ENCODE measurements around the gene ACACB.

ACACB gene

DNA sequence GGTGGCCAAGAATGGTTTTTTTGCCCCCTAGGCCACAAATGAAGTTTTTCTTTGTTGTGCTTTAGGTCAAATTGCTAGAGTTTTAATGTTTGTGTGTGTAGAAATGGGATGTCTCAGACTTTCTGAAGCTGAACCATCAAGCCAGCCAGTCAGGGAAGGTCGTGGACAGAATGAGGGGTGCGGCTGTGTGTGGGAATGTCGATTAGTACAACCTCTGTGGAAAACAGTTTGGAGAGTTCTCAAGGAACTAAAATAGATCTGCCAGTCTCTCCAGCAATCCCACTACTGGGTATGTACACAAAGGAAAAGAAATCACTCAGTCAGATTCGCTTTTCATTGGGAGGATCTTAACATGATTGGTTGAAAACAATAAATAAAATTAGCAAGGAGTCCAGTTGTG, 44.5 kb downstream of the ACACB start:
- no peak for DNase-seq
- no peaks in the 10 kb centered on the region for H3K27me3 ChIP-seq
- TF ChIP-seq CTCF (IDR thresholded peaks at IDR 0.05; ENCODE audit: low read depth, low read length), result no peak
- H3K9me3 ChIP-seq, result no peaks in the 10 kb centered on the region
- no peaks in the 10 kb centered on the region for H3K36me3 ChIP-seq
- H3K4me1 ChIP-seq, result no peaks in the 10 kb centered on the region
- no peak overlapping the region for H3K4me3 ChIP-seq (ENCODE audit: low read depth, low read length)

DNA sequence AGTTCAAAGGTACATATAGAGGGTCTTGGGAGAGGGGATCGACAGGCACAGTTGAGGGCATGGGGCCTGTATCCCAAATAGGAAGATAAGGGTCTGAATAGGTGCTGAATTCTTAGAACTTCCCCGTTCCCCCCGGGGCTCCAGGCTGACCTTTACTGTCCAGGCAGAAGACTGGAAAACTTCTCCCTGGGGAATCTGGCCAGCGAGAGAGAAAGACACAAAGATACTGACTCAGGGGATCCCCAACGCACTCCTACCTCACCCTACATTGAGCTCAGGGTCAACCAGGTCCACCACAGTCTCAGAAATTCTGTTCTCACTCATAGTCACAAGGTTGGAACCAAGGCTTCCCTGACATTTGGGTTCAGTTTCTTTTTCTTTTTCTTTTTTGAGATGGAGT, 46.2 kb downstream of the ACACB start:
- no peaks in the 10 kb centered on the region for H3K36me3 ChIP-seq
- no peaks in the 10 kb centered on the region for H3K4me1 ChIP-seq
- no peak for TF ChIP-seq CTCF (IDR thresholded peaks at IDR 0.05; ENCODE audit: low read depth, low read length)
- H3K4me3 ChIP-seq (ENCODE audit: low read depth, low read length), result no peak overlapping the region
- no peaks in the 10 kb centered on the region for H3K9me3 ChIP-seq
- no peaks in the 10 kb centered on the region for H3K27me3 ChIP-seq
- DNase-seq, result no peak

DNA sequence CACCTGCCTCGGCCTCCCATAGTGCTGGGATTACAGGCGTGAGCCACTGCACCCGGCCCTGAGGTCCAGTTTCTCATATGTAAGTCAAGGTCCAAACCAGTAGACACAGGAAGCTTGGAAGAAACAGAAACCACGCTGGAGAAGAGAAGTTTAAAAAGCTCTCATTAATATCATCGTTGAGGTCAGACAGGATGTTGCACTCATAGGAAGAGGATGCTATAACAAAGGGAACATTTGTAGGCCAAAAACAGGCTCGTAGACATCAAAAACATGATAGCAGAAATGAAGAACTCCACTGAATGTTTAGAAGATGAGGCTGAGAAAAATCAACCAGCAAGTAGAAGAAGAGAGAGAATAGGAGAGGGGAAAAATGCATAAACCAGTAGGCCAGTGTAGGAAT, 46.8 kb downstream of the ACACB start:
- Histone ChIP-seq H3K4me3 (ENCODE audit: low read depth, low read length) (no peak overlapping the region), H3K4me1 (no peaks in the 10 kb centered on the region), H3K36me3 (no peaks in the 10 kb centered on the region), H3K9me3 (no peaks in the 10 kb centered on the region), H3K27me3 (no peaks in the 10 kb centered on the region)
- TF ChIP-seq CTCF (IDR thresholded peaks at IDR 0.05; ENCODE audit: low read depth, low read length), result no peak
- no peak for DNase-seq

- TF ChIP-seq CTCF (IDR thresholded peaks at IDR 0.05; ENCODE audit: low read depth, low read length), result no peak
- Histone ChIP-seq H3K27me3 (no peaks in the 10 kb centered on the region), H3K4me3 (ENCODE audit: low read depth, low read length) (no peak overlapping the region), H3K9me3 (no peaks in the 10 kb centered on the region), H3K4me1 (no peaks in the 10 kb centered on the region), H3K36me3 (no peaks in the 10 kb centered on the region)
- DNase-seq, result no peak
Measured at GRCh38 chr12:109165599-109165998, 49.2 kb downstream of the ACACB start.

DNA sequence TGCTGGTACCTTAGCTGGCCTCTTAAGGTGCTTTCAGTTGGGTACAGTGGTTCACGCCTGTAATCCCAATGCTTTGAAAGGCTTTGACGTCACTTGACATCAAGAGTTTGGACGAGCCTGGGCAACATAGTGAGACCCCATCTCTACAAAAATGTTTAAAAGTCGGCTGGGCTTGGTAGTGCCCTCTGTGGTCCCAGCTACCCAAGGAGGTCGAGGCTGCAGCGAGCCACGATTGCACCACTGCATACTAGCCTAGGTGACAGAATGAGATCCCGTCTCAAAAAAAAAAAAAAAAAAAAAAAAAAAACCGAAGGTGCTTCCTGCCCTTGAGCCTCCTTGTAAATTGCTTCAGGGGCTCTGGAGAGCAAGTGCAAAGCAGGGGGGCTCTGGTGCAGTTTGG, 50.0 kb downstream of the ACACB start:
- Histone ChIP-seq H3K36me3 (no peaks in the 10 kb centered on the region), H3K4me3 (ENCODE audit: low read depth, low read length) (no peak overlapping the region), H3K9me3 (no peaks in the 10 kb centered on the region), H3K27me3 (no peaks in the 10 kb centered on the region), H3K4me1 (no peaks in the 10 kb centered on the region)
- no peak for DNase-seq
- TF ChIP-seq CTCF (IDR thresholded peaks at IDR 0.05; ENCODE audit: low read depth, low read length), result no peak

DNA sequence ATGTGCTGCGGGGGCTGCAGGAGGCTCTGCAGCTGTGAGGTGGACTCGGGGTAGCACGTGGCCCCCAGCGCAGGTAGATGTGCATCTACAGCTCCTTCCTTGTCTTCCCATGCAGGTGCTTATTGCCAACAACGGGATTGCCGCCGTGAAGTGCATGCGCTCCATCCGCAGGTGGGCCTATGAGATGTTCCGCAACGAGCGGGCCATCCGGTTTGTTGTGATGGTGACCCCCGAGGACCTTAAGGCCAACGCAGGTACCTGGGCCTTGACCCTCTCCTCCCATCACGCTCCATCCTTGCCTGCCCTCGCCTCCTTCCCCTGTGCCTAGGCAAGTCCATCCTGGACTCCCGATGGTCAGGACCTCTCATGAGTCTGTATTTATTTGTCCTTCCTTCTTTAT, 51.4 kb downstream of the ACACB start:
- no peak for DNase-seq
- Histone ChIP-seq H3K4me3 (ENCODE audit: low read depth, low read length) (no peak overlapping the region), H3K27me3 (no peaks in the 10 kb centered on the region), H3K9me3 (0 out of 2 replicates have a peak, but pooled peaks cover 4% of the 10 kb centered on the region), H3K4me1 (no peaks in the 10 kb centered on the region), H3K36me3 (no peaks in the 10 kb centered on the region; the same call in 1 of the 2 replicates)
- no peak for TF ChIP-seq CTCF (IDR thresholded peaks at IDR 0.05; ENCODE audit: low read depth, low read length)

Measured in BE2C (cell line).